Choroid plexus epithelial cell (primary cell): ENCODE results near the gene GRIN3B.

Experiments
- DNase-seq: peaks from one replicate; pipeline ENCODE4 v3.0.0-alpha.2; 2010; ENCODE audit warnings: low read depth
- H3K4me3 ChIP-seq: 2 replicates; pipeline ENCODE4 v1.5.1; 2011; ENCODE audit warnings: low read depth, mild to moderate bottlenecking, control low read depth, low read length, moderate library complexity
- CTCF ChIP-seq: conservative IDR thresholded peaks from 2 replicates; pipeline ENCODE4 v1.5.1; 2011; ENCODE audit warnings: low read depth, mild to moderate bottlenecking, control low read depth, inconsistent platforms, low read length, moderate library complexity

The GRIN3B gene

GRCh38 chr19:1035998-1036621, 35.9 kb downstream of the GRIN3B start:
- TF ChIP-seq CTCF = peak; percentile 19
- H3K4me3 ChIP-seq = no peak overlapping the region
- no peak for DNase-seq

GRCh38 chr19:1037621-1038064, 37.4 kb downstream of the GRIN3B start:
- no peak for TF ChIP-seq CTCF
- H3K4me3 ChIP-seq = no peak overlapping the region
- no peak for DNase-seq

- H3K4me3 ChIP-seq = no peak overlapping the region
- no peak for TF ChIP-seq CTCF
- no peak for DNase-seq
Observed at GRCh38 chr19:1038978-1039645, 38.9 kb downstream of the GRIN3B start.

GRCh38 chr19:1039646-1040475, 39.6 kb downstream of the GRIN3B start, which contains the start of gene ABCA7:
ABCA7 (plus strand) TSS chr19:1040107; CDS start chr19:1041362, 1,255 bp downstream.
- peak within 1 kb of the TSS; percentile 67 for H3K4me3 ChIP-seq
- DNase-seq = peak; percentile 99
- peak; percentile 8 for TF ChIP-seq CTCF

- H3K4me3 ChIP-seq = peak overlapping the region; percentile 67
- TF ChIP-seq CTCF = no peak
- peak; percentile 97 for DNase-seq
Observed at GRCh38 chr19:1040476-1041271, 40.5 kb downstream of the GRIN3B start.

- no peak for DNase-seq
- TF ChIP-seq CTCF = no peak
- peak overlapping the region; percentile 55 for H3K4me3 ChIP-seq
Observed at GRCh38 chr19:1041272-1041834, 41.1 kb downstream of the GRIN3B start.
